Stimulated activated naive CD4-positive, alpha-beta T cell treated with Interleukin-2 at 50 U/mL for 16 hours (primary cell): ENCODE data around the gene BTBD2.
"Not testable (repeated sequence)": the region's sequence is repeated elsewhere in the genome, so short reads cannot be mapped to it uniquely, and the experiment has no call there.

Source experiments
- DNase-seq: peaks from one replicate; lab custom pipeline; 2025; lab: John Stamatoyannopoulos, UW

The BTBD2 gene

GRCh38 chr19:2014131-2014571 lies 1.4 kb downstream of the BTBD2 start:
- DNase-seq = no peak

- DNase-seq = no peak
Measured at GRCh38 chr19:2013683-2013961, 1.9 kb downstream of the BTBD2 start.

- no peak for DNase-seq
Measured at GRCh38 chr19:2012941-2013682, 2.4 kb downstream of the BTBD2 start.

- no peak for DNase-seq
Measured at GRCh38 chr19:2011169-2011568, 4.3 kb downstream of the BTBD2 start.

- DNase-seq = no peak
Measured at GRCh38 chr19:2010135-2010668, 5.3 kb downstream of the BTBD2 start.

GRCh38 chr19:2003874-2004273 lies 11.6 kb downstream of the BTBD2 start:
- DNase-seq = no peak

GRCh38 chr19:1999856-2000515 lies 15.5 kb downstream of the BTBD2 start:
- DNase-seq = no peak

GRCh38 chr19:1998712-1999708 lies 16.5 kb downstream of the BTBD2 start:
- no peak for DNase-seq

- no peak for DNase-seq
Measured at GRCh38 chr19:1997353-1998233, 17.9 kb downstream of the BTBD2 start.

- no peak for DNase-seq
Measured at GRCh38 chr19:1992759-1993260, 22.7 kb downstream of the BTBD2 start.

- no peak for DNase-seq
Measured at GRCh38 chr19:1991018-1991913, 24.2 kb downstream of the BTBD2 start.

GRCh38 chr19:1990230-1991017 lies 25.1 kb downstream of the BTBD2 start:
- DNase-seq = no peak

- DNase-seq = no peak
Measured at GRCh38 chr19:1989513-1990229, 25.8 kb downstream of the BTBD2 start.

- DNase-seq = not testable (repeated sequence)
Measured at GRCh38 chr19:1988464-1988863, 27.1 kb downstream of the BTBD2 start.

GRCh38 chr19:1987197-1988187 lies 28.0 kb downstream of the BTBD2 start:
- DNase-seq = no peak

- no peak for DNase-seq
Measured at GRCh38 chr19:1986357-1987162, 29.0 kb downstream of the BTBD2 start.
